Activated T-cell treated with anti-CD3 and anti-CD28 coated beads, Interleukin-2, amount 50 U/mL, for 1 hour (primary cell): ENCODE data around the gene THOC6.
A peak's percentile ranks its signal among the peaks of the same experiment; 100 is the strongest.

ENCODE experiments used
- DNase-seq: peaks from one replicate; pipeline ENCODE4 v3.0.0-alpha.2; 2020

Gene THOC6

GRCh38 chr16:2992383-2993081 is 31.3 kb upstream of the THOC6 start:
- no peak for DNase-seq

GRCh38 chr16:2996298-2996697 is 27.5 kb upstream of the THOC6 start:
- DNase-seq, result no peak

DNA sequence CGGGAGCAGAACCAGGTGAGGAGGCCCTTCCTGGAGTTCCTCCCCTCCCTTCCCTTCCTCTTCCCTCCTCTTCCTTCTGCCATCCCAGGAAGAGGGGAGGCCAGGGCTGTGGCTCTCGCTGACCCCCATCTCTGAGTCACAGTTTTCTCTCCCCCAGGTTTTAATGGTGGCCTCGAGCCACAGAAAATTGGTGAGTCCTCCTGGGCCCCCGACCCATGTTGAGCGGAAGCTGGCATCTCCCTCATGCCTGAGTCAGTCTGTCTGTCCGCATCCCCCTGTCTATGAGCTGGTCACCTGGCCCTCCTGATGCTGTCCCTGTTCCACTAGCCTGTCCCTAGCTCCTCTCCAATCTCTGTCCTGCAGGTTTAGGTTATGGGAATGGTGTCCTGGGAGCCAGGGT is 23.9 kb upstream of the THOC6 start:
- DNase-seq, result no peak

- DNase-seq, result no peak
These were observed 23.3 kb upstream of the THOC6 start for GRCh38 chr16:3000540-3000939.

DNA sequence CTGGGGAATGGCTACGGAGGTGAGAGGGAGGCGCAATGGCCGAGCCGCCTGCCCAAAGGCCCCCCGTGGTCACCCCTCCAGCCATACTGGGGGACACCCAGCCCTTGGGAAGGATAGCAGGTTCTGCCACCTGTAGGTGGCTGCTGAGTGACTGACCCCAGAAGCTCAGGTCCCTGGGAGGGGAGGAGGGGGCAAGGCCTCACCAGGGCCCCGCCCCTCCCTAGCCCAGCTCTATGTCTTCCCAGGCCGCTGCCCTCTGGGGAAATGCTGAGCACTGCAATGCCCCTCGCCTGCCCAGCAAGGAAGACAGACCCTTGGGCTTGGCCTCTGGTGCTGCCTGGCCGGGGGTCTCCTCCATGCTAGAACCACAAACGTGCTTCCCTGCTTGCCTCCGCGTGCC is 22.5 kb upstream of the THOC6 start:
- no peak for DNase-seq

DNA sequence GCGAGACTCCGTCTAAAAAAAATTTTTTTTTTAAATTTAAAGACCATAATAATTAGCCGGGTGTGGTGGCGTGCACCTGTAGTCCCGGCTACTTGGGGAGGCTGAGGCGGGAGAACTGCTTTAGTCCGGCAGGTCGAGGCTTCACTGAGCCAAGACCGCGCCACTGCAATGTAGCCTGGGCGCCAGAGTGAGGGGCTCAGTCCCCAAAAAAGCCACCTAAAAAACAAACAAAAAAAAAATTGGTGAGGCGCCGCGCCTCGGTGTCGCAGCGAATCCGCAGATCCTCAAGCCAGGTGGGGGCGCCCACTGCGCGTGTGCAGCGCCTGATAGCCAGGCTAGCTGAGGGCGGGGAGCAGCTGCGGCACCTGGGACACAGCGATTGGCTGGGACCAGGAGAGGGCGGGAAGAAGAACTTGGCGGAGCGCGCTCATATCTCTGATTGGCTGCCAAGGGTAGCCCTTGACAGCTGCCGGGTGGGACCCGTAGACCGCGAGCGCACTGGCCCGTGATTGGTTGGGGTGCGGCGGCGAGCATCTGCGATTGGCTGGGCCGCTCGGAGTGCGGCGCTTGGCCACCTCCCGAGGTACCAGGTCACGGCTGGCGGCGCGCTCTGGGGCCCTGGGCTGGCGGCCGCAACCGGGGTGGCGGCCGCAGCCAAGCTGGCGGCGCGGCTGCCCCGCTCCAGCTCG is 20.1 kb upstream of the THOC6 start:
- peak; percentile 93 for DNase-seq

DNA sequence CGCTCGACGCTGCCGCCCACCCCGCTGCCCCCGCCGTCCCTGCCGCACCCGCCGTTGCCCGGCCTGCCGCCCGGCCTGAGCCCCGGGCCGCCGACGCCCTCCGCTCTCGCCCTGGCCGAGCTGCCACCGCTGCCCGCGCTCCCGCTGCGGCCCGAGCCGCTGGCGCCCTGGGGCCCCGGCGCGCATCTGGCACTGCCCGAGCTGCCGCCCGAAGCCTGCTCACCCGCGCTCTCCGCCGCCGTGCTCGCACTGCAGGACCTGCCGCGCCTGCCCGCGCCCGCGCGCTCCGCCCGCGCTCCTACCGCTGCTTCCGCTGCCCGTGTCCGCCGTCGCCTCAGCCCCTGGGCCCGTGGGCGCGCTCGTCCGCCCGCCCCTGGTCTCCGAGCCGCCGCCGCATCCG is 19.5 kb upstream of the THOC6 start:
- DNase-seq, result no peak

- DNase-seq, result no peak
These were observed 19.0 kb upstream of the THOC6 start for GRCh38 chr16:3004781-3005284.

DNA sequence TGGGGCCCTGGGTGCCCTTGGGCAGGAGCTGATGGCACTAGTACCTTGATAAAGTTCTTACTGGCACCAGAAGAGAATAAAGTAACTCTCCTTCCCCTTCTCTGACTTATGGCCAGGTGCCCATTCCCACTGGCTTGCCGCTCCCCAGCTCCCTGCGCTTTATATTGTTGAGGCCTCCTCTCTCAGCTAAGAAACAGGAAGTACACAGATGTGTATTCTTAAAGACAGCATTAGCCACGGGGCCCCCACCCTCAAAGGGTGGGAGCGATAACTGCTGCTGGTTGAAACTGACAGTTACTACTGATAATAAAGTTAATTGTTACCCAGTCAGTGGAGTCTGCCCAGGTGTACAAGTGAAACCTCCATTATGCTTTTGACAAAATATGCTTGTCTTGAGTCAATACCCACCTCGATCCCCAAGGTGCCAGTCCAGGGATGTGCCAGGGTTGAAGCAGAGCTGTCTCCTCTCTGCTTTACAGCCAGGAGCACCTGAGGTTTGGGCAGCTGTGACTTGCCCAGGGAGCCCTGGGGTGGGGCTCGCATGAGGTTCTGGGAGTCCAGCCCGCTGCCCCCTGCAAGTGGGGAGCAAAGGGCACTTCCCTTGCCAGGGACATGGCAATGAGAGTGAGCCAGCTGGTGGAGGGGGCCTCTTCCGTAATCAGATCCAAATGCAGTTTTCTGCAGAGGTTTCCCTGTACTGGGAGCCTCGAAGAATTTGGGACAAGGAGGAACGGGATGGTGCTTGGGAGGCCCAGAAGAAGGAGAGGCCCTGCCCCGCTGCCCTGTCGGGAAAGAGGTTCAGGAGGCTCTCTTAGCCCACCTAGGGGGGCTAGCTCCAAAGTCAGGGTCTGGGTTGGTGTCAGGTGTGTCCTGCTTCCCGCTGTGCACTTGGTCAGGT is 16.5 kb upstream of the THOC6 start:
- no peak for DNase-seq

GRCh38 chr16:3007957-3008689 is 15.7 kb upstream of the THOC6 start:
- DNase-seq, result peak; percentile 40

DNA sequence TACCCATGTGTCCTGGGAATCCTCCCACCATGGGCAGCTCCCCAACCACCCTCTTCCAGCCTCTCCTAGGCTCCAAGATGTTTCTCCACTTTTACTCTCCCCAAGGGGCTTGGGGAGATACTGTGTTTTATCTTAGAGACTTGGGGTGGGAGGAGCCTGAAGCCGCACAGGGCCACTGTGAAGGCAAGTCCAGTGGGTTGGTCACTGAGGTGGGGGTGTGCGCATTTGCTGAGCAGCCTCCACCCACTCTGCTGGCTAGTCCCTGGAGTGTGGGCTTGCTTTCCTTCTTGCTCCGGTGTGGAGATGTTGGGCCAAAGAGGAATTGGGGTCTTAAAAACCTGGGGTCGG is 15.2 kb upstream of the THOC6 start:
- no peak for DNase-seq

- no peak for DNase-seq
These were observed 14.1 kb upstream of the THOC6 start for GRCh38 chr16:3009568-3010390.

- no peak for DNase-seq
These were observed 13.3 kb upstream of the THOC6 start for GRCh38 chr16:3010510-3010909.

- DNase-seq, result no peak
These were observed 11.6 kb upstream of the THOC6 start for GRCh38 chr16:3012246-3012645.

DNA sequence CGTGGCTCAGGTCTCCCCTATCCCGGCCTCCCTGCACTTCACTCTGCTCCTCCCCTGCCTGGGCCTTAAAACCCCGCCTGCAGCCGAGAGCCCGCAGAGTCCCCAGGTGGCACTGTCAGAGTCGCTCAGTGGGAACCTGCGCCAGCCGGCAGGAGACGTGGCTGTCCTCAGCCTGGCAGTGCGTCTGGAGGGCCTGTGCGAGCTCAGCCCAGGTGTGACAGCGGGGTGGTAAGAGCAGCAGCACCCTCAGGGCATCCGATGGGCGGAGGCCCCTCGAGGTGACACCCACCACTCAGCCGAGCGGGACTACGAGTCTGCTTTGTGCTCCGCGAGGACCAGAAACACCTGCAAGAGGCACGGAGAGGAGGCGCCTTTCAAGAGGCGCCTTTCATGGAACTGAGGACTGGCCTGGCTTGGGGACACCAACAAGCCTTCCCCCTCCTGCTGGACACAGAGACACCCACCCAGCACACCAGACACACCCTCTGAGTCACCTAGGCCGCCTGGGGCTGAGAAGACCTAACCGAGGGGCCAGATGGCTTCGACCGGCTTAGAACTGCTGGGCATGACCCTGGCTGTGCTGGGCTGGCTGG is 10.9 kb upstream of the THOC6 start, which contains the start of gene CLDN9:
TSS of gene CLDN9 (plus strand) at position 96 of the 593 bp plus-strand sequence. CDS start at position 536, 440 bp downstream.
- DNase-seq, result no peak

DNA sequence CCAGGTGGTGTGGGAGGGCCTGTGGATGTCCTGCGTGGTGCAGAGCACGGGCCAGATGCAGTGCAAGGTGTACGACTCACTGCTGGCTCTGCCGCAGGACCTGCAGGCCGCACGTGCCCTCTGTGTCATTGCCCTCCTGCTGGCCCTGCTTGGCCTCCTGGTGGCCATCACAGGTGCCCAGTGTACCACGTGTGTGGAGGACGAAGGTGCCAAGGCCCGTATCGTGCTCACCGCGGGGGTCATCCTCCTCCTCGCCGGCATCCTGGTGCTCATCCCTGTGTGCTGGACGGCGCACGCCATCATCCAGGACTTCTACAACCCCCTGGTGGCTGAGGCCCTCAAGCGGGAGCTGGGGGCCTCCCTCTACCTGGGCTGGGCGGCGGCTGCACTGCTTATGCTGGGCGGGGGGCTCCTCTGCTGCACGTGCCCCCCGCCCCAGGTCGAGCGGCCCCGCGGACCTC is 10.3 kb upstream of the THOC6 start:
- DNase-seq, result no peak

- no peak for DNase-seq
These were observed 9.7 kb upstream of the THOC6 start for GRCh38 chr16:3013998-3014690.

DNA sequence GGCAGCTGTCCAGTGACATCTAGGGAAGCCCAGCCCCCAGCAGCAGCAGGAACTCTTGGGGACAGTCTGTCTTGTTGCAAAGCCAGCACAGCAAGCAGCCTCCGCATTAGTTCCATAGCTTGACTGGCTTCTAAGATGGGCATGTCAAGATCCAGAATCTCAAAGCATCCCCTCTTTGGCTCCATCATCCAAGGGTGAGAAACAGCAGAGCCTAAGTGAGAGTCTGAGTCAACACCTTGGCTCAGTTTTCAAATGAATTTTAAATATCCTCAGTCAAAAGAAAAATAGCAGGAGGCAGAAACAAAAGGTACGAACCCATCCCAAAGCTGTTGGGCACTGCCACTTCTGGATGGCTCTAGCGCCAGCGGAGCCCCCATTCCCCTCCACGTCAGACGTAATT is 8.9 kb upstream of the THOC6 start:
- DNase-seq, result no peak

- DNase-seq, result no peak
These were observed 7.8 kb upstream of the THOC6 start for GRCh38 chr16:3015865-3016521.

DNA sequence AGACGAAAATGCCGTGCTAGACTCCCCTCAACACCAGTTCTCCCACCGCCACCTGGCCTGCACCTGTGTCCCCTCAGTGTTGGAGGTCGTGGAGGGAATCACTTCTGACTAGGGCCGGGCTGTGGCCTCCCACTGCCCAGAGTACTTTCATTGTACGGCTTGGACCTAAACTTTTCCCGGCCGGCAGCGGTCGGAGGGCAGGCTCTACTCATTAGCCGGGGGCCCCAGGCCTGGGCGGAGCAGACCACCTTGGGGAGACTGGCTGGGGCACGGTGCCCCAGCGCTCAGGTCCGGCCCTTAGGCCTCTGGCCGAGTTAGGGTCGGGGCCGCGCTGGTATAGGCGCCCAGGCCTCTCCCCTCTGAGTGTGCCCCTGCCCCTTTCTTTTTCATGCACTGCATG is 6.5 kb upstream of the THOC6 start:
- no peak for DNase-seq
